Fibroblast of mammary gland (primary cell): ENCODE measurements around the gene P2RY12.

Experiments used
- DNase-seq: peaks from one replicate; pipeline ENCODE4 v3.0.0-alpha.2; 2010; ENCODE audit warnings: low read depth
- H3K4me3 ChIP-seq: 2 replicates; pipeline ENCODE4 v1.5.1; 2011; ENCODE audit warnings: low read depth, mild to moderate bottlenecking, low read length, moderate library complexity; ENCODE audit not compliant: control insufficient read depth
- CTCF ChIP-seq: conservative IDR thresholded peaks from 2 replicates; pipeline ENCODE4 v1.5.1; 2011; ENCODE audit warnings: low read depth, low read length, inconsistent platforms; ENCODE audit not compliant: control insufficient read depth, insufficient read depth

P2RY12 gene

DNA sequence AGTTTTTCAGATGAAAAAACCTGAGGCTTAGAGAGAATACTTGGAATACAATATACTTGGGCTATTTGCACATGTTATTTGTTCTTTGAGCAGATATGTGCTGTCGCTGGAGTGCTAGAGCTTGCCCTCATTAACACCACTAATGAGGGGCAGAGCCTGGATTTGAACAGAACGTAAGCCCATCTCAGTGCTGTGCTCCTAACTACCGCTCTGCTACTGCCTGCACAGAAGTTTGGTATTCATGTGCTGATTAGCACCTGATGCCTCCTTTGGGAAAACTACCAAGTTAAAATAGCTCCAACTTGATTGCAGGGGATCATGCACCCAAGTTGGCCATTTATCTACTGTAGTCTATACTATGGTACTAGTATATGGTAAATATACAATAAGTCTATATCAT is 71.6 kb downstream of the P2RY12 start:
- no peak for DNase-seq
- H3K4me3 ChIP-seq, result no peak overlapping the region
- TF ChIP-seq CTCF, result no peak

DNA sequence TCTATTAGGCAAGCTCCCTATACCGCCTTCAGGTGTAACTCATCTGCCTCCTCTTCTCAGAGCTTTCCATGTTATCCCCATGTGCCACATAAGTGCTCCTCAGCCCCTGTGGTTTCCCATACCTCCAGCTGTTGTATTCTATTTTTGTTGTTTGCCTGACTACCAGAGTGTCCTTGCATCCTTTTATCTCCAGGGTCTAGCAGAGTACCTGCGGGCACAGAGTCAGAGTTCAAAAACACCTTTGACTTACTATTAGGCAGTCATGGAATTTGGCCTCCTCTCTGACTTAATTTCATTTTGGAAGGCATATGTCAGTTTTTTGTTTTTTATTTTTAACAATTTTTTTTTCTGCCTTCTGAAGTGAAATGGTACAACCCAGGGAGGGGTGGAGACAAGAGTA is 75.0 kb downstream of the P2RY12 start:
- no peak for DNase-seq
- no peak for TF ChIP-seq CTCF
- no peak overlapping the region for H3K4me3 ChIP-seq

DNA sequence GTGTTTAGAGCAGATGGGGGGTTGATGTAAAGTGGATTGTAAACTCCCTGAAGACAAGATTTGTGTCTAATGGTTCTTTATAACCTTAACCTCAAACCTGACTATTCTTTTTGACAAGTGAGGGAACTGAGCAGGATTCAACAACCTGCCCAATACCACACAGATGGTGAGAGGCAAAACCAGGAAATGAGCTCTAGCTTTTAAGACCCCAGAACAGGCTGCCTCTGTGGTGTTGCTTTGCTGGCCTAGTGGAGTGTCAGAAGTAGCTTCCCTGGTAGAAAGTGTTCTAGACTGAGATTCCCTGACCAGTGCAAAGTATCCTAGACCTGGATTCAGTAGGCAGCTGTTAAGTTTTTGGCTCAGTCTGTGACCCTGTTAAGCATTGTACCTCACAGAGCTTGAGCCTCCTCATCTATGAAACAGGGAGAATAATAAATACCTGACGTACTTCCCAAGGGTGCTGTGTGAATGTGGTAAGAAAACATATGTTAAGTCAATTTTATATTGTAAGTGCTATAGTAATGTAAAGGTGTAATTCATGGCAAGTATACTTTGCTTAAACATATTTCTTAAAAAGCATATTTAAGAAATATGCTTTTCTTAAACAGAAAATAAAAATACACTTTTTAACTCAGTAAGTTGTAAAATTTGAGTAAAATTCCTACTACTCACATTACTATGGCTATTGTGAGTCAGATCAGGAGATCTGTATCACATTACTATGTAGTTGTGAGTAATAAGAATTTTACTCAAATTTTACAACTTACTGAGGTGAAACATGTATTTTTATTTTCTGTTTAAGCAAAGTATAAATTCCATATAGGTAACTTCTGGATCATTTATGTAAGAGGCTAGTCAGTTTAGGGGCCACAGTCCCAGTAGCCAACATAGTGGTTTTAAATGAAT is 76.7 kb downstream of the P2RY12 start:
- H3K4me3 ChIP-seq, result no peak overlapping the region
- no peak for TF ChIP-seq CTCF
- DNase-seq, result peak; percentile 45

- TF ChIP-seq CTCF, result no peak
- H3K4me3 ChIP-seq, result no peak overlapping the region
- DNase-seq, result no peak
These were observed 77.4 kb downstream of the P2RY12 start for GRCh38 chr3:151307131-151307530.

GRCh38 chr3:151306168-151306810 is 78.3 kb downstream of the P2RY12 start:
- no peak overlapping the region for H3K4me3 ChIP-seq

DNA sequence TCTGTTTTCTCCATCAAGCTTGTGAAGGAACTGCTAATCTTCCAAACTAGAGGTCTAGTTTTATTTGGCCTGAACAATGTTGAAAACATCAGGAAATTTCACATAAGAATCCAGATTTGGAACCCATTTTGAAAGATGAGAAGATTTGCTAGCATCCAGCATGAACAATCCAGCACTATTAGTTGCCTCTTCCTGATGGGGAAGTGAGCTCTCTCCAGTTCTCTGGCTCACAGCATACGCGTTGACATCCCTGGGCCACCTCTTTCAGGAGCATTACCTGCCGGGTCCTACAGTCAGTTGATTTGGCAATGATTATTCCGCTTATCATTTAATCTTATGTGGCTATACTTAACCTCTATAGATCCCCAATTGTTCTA is 78.8 kb downstream of the P2RY12 start:
- TF ChIP-seq CTCF, result no peak
- DNase-seq, result peak; percentile 23
- H3K4me3 ChIP-seq, result no peak overlapping the region

More at GRCh38 chr3:151306168-151306810, 78.3 kb downstream of the P2RY12 start:
- no peak for TF ChIP-seq CTCF
- no peak for DNase-seq
